Gastroesophageal sphincter (tissue), 4 donors: Measurements from ENCODE around the gene CSRP2. TPM values are rescaled to one million over a fixed set of nuclear protein-coding genes. Genes with fewer than 3 reads are reported as not detected.

Source experiments
- ATAC-seq: fragments of 150-250 bp; one replicate; pipeline ENCODE4 v1.9.1; 2016; ENCODE audit warnings: mild to moderate bottlenecking, moderate library complexity
- H3K27ac ChIP-seq, 4 donors: fragments of 200-600 bp; sonication (generic) in 3 of 4; 1 replicate in 3 of 4; 2 replicates in 1 of 4; pipeline ENCODE4 v1.5.1; 2016 to 2019
- H3K27me3 ChIP-seq: fragments of 200-600 bp; sonication (generic); one replicate; pipeline ENCODE4 v1.5.1; 2019
- H3K36me3 ChIP-seq, 2 donors: fragments of 200-600 bp; sonication (generic); one replicate each; pipeline ENCODE4 v1.5.1; 2019; ENCODE audit warnings: control low read depth in 1 of 2
- H3K4me1 ChIP-seq, 3 donors: fragments of 200-600 bp; sonication (generic); 1 replicate in 2 of 3; 2 replicates in 1 of 3; pipeline ENCODE4 v1.5.1; 2016 to 2019; ENCODE audit warnings: control low read depth in 2 of 3
- H3K4me3 ChIP-seq, 2 donors: fragments of 200-600 bp; sonication (generic); one replicate each; pipeline ENCODE4 v1.5.1; 2019; ENCODE audit warnings: mild to moderate bottlenecking in 1 of 2, moderate library complexity in 1 of 2
- H3K9me3 ChIP-seq, 3 donors: fragments of 200-600 bp; sonication (generic); one replicate each; pipeline ENCODE4 v1.5.1; 2017 to 2019; ENCODE audit warnings: control low read depth in 2 of 3
- EP300 ChIP-seq: sonication (generic); formaldehyde crosslinking; IDR thresholded peaks from one replicate; pipeline ENCODE4 v1.6.1; 2017; ENCODE audit warnings: antibody characterized with exemption, mild to moderate bottlenecking
- POLR2A ChIP-seq, 2 donors: fragments of 450-650 bp; IDR thresholded peaks; one replicate each; pipeline ENCODE4 v1.6.1; 2017; ENCODE audit warnings: antibody characterized with exemption in 2 of 2, mild to moderate bottlenecking in 2 of 2, moderate library complexity in 1 of 2
- POLR2AphosphoS5 ChIP-seq: sonication (generic); formaldehyde crosslinking; IDR thresholded peaks from one replicate; pipeline ENCODE4 v1.6.1; 2017; ENCODE audit warnings: antibody characterized with exemption
- WGBS, 2 donors: methylation state at CpG; one replicate each; pipeline ENCODE4 v1.1.5; 2018; ENCODE audit warnings: low coverage in 1 of 2; 5-methylcytosine and 5-hydroxymethylcytosine counted together
- total RNA-seq, 4 donors: library from RNA; depleted of rRNA; stranded (reverse); fragments of >200 nt; gene quantifications; one replicate each; pipeline ENCODE4 v1.1.0, GENCODE V29; 2016
- TF ChIP-seq, protein P1 (sequence below), 4 experiments: fragments of 200-600 bp in 2 of 4; fragments of 450-650 bp in 2 of 4; sonication (generic) in 1 of 4; IDR thresholded peaks; one replicate each; pipeline ENCODE4 v1.5.1; 2017 to 2019; ENCODE audit warnings: antibody characterized with exemption in 4 of 4, mild to moderate bottlenecking in 2 of 4, moderate library complexity in 2 of 4

CSRP2 gene
- total RNA-seq, 4 donors from 2014 or later = 65.8 to 157 (median 111) TPM

DNA sequence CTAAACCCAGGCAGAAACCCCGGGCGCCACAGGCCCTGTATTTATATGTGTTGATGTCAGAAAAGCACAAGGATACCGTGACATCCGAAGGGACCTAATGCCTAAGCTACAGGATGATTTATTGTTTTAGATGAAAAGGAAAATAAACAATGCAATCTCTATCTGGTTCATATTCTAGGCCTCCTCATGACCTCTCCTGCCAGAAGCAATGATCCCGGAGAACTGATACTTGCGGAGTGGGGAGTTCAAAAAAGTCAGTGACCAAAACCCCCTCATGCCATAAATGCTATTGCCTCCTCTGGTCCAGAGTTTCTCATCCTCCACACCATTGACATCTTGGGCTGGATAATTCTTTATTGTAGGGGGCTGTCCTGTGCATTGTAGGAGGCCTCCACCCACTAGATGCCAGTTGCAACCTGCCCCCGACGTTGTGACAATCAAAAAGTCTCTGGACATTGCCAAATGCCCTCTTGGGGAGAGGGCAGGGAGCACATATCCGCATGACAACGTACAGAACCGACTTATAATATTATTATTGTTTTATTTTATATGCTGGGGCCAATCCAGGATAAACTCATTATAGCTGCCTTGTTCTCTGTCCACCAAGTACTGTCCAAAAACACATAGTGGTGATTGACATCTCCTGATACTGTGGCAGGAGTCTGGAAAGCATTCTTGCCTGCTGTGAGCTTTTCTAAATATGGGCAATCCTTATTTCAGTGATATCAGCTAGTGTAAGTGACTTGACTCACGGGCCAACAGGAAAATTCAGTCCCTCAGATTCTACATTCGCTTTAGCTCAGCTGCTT, 1.1 kb upstream of the CSRP2 start:
- peak overlapping the region; percentile 78 to 97 (median 92) for H3K27ac ChIP-seq
- peaks cover 0 to 50% (median 0%) of the 10 kb centered on the region in 3 donors for H3K4me1 ChIP-seq
- TF ChIP-seq POLR2A (IDR thresholded peaks at IDR 0.05) (no peak), POLR2AphosphoS5 (no peak), EP300 (no peak)
- TF ChIP-seq, protein P1, sequence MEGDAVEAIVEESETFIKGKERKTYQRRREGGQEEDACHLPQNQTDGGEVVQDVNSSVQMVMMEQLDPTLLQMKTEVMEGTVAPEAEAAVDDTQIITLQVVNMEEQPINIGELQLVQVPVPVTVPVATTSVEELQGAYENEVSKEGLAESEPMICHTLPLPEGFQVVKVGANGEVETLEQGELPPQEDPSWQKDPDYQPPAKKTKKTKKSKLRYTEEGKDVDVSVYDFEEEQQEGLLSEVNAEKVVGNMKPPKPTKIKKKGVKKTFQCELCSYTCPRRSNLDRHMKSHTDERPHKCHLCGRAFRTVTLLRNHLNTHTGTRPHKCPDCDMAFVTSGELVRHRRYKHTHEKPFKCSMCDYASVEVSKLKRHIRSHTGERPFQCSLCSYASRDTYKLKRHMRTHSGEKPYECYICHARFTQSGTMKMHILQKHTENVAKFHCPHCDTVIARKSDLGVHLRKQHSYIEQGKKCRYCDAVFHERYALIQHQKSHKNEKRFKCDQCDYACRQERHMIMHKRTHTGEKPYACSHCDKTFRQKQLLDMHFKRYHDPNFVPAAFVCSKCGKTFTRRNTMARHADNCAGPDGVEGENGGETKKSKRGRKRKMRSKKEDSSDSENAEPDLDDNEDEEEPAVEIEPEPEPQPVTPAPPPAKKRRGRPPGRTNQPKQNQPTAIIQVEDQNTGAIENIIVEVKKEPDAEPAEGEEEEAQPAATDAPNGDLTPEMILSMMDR (IDR thresholded peaks at IDR 0.05) = peak in 1 of 4 experiments; percentile 26
- no peaks in the 10 kb centered on the region for H3K27me3 ChIP-seq
- no peak for ATAC-seq
- 39 to 68% methylated on average over 4 to 13 of the region's 13 CpGs for WGBS, 2 donors
- H3K36me3 ChIP-seq = no peaks in the 10 kb centered on the region
- peak overlapping the region; percentile 51 to 80 for H3K4me3 ChIP-seq
- H3K9me3 ChIP-seq = no peaks in the 10 kb centered on the region

DNA sequence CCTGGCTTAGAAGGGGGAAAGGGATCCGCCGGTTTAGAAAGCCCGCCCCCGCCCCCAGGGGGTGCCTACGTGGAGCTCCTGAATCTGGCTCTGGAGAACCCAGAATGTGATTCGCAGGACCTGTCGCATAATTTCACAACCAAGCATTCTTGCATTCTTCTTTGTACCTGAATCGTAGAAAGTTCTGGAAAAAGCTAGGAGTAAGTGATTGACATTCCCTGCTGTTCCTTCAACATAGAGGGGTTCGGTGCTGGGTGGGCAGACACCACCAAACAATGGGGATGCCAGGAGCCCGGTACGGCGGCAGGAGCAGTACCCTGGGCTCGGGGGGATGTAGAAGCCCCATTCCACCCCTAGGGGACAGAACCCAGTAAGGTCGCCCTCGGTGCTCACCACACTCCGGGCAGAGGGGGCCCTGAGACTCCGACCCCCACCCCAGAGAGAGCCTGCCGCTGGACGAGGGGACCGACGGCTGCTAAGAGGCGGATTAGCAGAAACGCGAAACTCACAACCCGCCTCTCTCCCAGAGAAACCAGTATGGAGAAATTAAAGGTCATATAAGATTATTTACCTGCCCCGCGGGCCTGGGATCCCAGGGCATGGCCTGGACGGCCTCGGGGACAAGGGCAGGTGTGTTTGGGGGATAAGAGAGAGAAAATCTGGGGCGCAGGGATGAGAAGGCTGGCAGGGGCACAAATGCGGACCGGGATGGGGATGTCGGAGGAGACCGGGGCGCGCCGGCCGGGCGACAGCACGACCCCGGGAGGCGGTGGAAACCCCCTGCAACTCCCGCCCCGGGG, 520 bp downstream of the CSRP2 start:
- TF ChIP-seq, protein P1 (IDR thresholded peaks at IDR 0.05) = peak in 2 of 4 experiments; percentile 6 to 52
- TF ChIP-seq POLR2A (IDR thresholded peaks at IDR 0.05) (no peak), POLR2AphosphoS5 (no peak), EP300 (no peak)
- Histone ChIP-seq H3K9me3 (no peaks in the 10 kb centered on the region), H3K27me3 (no peaks in the 10 kb centered on the region), H3K36me3 (no peaks in the 10 kb centered on the region), H3K4me3 (peak overlapping the region; percentile 51 to 80), H3K27ac (peak overlapping the region; percentile 51 to 97 (median 92)), H3K4me1 (peaks cover 0 to 66% (median 7%) of the 10 kb centered on the region in 3 donors)
- peak; percentile 3 for ATAC-seq
- WGBS, 2 donors = 2% methylated on average over 9 to 20 of the region's 44 CpGs

DNA sequence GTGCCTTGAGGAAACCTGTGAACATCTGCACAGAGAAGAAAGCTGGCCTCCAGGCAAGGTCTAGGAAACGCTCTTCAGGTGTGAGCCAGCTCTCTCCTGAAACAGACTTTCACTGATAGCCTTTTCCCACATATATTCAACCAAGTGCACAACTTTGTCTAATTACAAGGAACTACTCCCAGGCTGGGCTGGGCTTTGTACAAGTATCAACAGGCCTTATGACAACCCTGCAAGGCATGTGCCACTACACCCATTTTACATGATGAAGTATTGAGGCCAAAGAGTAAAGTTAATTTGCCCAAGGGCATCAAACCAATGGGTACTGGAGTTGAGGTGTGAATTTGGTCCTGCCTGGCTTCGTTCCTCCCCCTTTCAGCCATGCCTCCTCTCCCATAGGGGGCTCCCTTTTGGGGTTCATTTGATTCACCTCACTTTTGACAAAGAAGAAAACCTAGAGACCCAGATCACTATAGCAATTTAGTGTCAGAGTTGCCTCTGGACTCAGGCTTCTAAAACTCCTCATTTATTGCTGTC, 2.1 kb downstream of the CSRP2 start:
- no peaks in the 10 kb centered on the region for H3K9me3 ChIP-seq
- peak overlapping the region in 1 of 2 donors; percentile 80 for H3K4me3 ChIP-seq
- TF ChIP-seq, protein P1 (IDR thresholded peaks at IDR 0.05) = no peak
- no peak for TF ChIP-seq POLR2A (IDR thresholded peaks at IDR 0.05)
- H3K27me3 ChIP-seq = no peaks in the 10 kb centered on the region
- H3K27ac ChIP-seq = peak overlapping the region in 2 of 4 donors; percentile 96 to 97
- no peak for ATAC-seq
- no peaks in the 10 kb centered on the region for H3K36me3 ChIP-seq
- peaks cover 0 to 81% (median 7%) of the 10 kb centered on the region in 3 donors for H3K4me1 ChIP-seq
- 100% methylated on average over 1 to 2 of the region's 2 CpGs for WGBS, 2 donors

DNA sequence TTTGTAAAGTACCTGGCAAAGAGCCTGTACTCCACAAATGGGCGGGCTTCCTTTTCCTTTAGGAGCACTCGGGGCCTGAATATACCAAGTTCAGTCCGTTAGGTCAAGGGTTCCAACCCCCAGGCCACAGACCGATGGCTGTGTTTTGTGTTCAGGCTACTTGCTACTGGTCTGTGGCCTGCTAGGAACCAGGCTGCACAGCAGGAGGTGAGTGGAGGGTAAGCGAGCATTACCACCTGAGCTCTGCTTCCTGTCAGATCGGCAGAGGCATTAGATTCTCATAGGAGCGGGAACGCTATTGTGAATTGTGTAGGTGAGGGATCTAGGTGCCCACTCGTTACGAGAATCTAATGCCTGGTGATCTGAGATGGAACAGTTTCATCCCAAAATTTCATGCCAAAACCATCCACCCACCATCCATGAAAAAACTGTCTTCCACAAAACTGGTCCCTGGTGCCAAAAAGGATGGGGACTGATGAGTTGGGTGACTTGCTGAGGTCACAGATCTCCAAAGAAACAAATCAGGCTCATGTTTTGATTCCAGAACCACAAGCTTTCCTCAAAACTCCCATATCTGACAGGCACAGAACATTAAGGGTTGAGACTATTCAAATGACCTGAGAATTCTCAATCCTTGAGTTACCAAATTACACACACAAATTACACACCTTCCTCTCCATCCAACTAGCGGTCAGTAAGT, 4.2 kb downstream of the CSRP2 start:
- peak overlapping the region; percentile 10 to 96 (median 78) for H3K27ac ChIP-seq
- no peaks in the 10 kb centered on the region for H3K27me3 ChIP-seq
- no peak overlapping the region for H3K4me3 ChIP-seq
- no peak for ATAC-seq
- H3K9me3 ChIP-seq = no peaks in the 10 kb centered on the region
- WGBS, 2 donors = 68 to 76% methylated on average over 10 to 11 of the region's 11 CpGs
- no peaks in the 10 kb centered on the region for H3K36me3 ChIP-seq
- peaks cover 0 to 93% (median 7%) of the 10 kb centered on the region in 3 donors for H3K4me1 ChIP-seq
- TF ChIP-seq POLR2AphosphoS5 = no peak
- no peak for TF ChIP-seq POLR2A (IDR thresholded peaks at IDR 0.05)
- TF ChIP-seq, protein P1 (IDR thresholded peaks at IDR 0.05) = no peak
- TF ChIP-seq EP300 = no peak
